Fibroblast of lung (primary cell): Measurements from ENCODE around the gene SSH2.

Source experiments
- CTCF ChIP-seq, 2 donors: IDR thresholded peaks in 1 of 2; conservative IDR thresholded peaks in 1 of 2; 1 replicate in 1 of 2; 2 replicates in 1 of 2; pipeline ENCODE4 v1.5.1; 2011 to 2012; ENCODE audit warnings: low read length in 2 of 2, control low read depth in 1 of 2, inconsistent platforms in 1 of 2, low read depth in 1 of 2, mild to moderate bottlenecking in 1 of 2
- EZH2 ChIP-seq: IDR thresholded peaks from 2 replicates; pipeline ENCODE4 v1.5.1; 2012; ENCODE audit warnings: low read length, control low read depth, mild to moderate bottlenecking; ENCODE audit errors: missing control alignments

- TF ChIP-seq CTCF (conservative IDR thresholded peaks at IDR 0.05 in 1 of 2, IDR thresholded peaks at IDR 0.05 in 1 of 2; ENCODE audit: low read depth in 1 of 2, low read length in 2 of 2): no peak
- no peak for TF ChIP-seq EZH2
Measured at GRCh38 chr17:29720551-29720950, 209.5 kb downstream of the SSH2 start.
